ENCODE data around the gene KCNN3.

DNA sequence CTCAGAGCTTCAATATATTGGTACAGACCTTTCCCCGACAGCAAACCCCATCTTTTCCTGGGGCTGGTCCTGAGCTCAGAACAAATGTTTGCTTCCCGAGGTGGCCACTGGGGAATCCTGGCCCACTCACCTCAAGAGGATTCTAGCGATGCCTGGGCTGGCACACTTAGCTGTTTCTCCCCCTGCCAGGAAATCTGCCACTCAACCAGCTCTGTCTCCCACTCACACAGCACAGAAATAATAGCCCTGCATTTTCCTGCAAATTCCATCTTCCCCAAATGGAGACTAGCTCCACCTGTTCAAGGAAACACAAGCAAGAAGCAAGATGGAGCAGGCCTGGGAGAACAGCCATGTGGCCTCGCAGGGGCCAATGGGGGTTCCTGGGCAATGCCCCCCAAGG lies 21.1 kb downstream of the KCNN3 start:
- TF ChIP-seq, protein P1, sequence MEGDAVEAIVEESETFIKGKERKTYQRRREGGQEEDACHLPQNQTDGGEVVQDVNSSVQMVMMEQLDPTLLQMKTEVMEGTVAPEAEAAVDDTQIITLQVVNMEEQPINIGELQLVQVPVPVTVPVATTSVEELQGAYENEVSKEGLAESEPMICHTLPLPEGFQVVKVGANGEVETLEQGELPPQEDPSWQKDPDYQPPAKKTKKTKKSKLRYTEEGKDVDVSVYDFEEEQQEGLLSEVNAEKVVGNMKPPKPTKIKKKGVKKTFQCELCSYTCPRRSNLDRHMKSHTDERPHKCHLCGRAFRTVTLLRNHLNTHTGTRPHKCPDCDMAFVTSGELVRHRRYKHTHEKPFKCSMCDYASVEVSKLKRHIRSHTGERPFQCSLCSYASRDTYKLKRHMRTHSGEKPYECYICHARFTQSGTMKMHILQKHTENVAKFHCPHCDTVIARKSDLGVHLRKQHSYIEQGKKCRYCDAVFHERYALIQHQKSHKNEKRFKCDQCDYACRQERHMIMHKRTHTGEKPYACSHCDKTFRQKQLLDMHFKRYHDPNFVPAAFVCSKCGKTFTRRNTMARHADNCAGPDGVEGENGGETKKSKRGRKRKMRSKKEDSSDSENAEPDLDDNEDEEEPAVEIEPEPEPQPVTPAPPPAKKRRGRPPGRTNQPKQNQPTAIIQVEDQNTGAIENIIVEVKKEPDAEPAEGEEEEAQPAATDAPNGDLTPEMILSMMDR (IDR thresholded peaks at IDR 0.05; ENCODE audit: low read length) = no peak
- no peak for TF ChIP-seq EZH2phosphoT487 (IDR thresholded peaks at IDR 0.05; ENCODE audit: low read length)
- no peak for TF ChIP-seq EZH2 (optimal IDR thresholded peaks at IDR 0.05; ENCODE audit: low read depth, low read length)
